ENCODE measurements around the gene CXCL8. TPM values are rescaled to one million over a fixed set of nuclear protein-coding genes. Genes with fewer than 3 reads are reported as not detected.

The CXCL8 gene
- polyA plus RNA-seq, 10 donors, result 2.1 to 11.9 (median 4.3) TPM

- DNase-seq, result no peak
These were observed 24.7 kb upstream of the CXCL8 start for GRCh38 chr4:73715659-73716058.

DNA sequence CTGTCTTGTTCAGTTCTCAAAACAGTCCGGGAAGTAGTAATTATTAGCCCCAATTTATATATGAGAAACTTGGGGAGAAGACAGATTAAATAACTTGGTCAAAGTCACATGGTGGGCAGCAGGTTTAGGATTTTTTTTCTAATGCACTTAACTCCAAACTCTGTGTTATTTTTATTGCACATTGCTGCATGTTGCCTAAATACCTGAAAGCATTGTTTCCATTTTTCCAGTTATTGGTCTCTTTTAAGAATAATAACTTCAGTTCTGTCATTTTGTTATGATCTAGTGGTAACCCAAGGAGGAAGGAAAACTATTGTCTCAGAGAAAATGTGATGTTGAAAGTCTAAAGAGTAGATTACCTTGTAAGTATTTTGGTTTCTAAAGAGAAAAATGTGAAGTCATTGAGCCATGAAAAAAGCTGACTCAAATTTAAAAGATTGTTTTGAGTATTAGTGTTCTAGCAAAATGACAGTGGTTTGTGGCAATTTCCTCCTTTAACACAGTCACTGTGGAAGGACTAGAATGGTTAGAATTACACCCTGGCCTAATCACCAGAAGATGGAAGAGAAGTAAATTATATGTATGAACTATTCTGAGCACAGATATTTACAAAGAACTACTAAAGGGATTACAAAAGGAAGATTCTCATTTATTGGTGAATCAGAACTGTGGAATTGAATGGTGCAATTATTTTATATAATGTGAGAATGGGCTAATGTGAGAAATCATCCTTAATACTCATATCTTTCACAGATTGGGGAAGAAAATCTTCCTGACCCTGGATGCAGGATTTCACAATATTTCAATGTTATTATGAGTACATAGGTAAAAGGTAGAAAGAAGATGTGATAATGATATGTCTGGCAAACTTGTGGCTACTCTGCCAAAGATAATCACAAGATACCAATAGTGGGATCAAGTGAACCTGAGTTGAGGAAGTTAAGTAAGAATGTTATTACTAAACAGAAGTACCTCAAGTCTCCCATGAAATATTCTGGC is 21.7 kb upstream of the CXCL8 start:
- DNase-seq, result peak in 1 of 3 donors; percentile 49

DNA sequence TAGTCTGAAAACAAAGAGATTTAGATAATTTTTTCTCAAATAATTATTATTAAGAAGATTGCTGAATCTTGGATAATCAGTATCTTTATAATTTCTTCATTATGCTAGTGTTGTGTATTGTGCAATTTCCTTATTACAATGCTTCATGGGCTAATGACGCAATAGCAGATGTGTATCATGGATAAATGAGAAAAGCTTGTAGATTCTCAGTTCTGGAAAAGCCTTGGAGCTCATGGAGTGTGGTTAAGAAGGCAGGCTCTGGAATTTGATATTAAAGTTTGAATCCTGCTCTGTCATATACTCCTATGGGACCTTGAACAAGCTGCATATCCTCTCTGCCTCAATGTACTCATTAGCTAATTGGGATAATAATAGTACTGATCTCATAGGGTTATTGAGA is 18.9 kb upstream of the CXCL8 start:
- DNase-seq, result peak in 1 of 3 donors; percentile 63

DNA sequence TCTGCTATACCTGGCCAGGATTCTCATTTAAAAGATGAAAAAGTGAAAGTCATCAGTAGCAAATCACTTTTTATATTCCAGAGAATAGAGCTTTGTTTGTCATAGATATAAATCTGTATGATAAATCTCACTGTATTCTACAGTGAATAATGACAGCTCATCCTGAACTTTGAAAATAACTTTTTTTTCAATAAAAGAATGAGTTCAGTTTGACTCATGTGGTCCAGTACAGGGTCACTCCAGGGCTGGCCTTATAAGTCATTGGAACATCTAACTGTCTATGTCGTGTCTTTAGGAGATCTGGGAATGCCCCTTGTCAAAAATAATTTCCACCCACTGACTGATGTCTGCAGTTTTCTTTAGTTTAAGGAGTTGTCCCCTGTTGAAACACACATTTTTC is 18.5 kb upstream of the CXCL8 start:
- DNase-seq, result no peak

- no peak for DNase-seq
These were observed 17.3 kb upstream of the CXCL8 start for GRCh38 chr4:73723023-73723422.

GRCh38 chr4:73723928-73724327 is 16.4 kb upstream of the CXCL8 start:
- DNase-seq, result no peak

DNA sequence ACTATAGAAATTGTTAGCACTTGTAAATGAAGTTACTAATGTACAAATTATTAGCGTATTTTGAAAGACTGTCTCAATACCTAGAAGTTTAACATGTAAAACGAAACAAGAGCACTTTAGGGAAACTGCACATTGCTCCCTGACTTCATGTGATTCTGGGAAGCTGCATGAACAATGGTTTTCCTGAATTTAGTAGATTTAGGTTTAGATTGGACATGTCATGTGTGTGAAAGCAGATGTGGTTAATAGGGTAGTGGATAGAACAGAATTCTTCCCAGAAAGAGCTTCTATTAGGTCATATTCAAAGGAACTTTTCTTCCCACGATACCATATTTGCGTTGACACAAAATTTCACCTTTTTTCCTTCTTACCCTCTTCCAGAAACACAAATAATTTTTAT is 14.9 kb upstream of the CXCL8 start:
- DNase-seq, result no peak

- peak in 1 of 3 donors; percentile 86 for DNase-seq
These were observed 14.4 kb upstream of the CXCL8 start for GRCh38 chr4:73725985-73726384.

DNA sequence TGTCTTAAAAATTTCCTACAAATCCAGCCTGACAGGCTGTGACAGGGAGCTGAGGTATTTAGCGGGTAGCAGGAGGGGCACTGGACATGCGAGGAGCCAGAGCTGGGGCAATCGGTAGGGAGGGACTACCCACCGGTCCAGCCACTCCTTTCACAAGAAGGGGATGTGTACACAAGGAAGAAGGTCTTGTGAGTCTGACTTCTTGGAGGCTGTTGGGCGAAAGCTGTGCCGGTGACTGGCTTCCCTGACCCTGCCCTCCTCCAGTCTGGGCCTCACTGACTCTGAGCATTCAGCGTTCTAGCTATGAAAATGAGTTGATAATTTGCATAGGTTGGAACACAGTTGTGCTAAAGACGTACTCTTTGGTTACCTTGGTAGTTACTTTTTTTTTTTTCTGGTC is 12.7 kb upstream of the CXCL8 start:
- DNase-seq, result no peak

GRCh38 chr4:73728091-73728741 is 12.2 kb upstream of the CXCL8 start:
- no peak for DNase-seq

DNA sequence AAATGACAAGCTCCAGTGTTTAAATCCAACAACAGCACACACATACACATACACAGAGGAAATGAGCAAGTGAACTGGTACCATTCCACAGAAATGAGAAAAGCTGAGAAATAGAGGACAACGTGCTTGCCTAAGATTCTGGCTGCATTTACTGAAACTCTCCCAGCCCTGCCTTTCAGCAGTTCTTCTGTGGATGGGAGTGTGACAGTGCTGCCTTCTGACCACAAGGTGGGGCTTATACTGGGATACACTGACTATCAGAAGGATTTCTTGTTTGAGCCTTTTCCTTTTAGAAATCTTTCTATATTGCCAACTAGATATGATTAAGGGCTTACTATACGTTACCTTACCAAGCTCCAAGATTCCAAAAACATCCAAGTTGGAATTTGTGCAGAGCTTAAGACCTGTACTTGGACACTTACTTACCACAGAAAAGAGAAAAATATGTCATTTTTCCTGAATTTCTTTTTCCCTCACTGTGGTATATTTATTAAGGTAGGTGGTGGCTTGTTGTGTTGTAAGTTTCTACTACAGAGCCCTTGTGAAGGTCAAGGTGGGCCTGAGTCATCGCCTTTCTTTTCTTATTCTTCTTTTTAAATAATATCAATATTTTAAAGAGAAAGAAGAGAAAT is 10.7 kb upstream of the CXCL8 start:
- peak; percentile 68 to 82 (median 69) for DNase-seq

DNA sequence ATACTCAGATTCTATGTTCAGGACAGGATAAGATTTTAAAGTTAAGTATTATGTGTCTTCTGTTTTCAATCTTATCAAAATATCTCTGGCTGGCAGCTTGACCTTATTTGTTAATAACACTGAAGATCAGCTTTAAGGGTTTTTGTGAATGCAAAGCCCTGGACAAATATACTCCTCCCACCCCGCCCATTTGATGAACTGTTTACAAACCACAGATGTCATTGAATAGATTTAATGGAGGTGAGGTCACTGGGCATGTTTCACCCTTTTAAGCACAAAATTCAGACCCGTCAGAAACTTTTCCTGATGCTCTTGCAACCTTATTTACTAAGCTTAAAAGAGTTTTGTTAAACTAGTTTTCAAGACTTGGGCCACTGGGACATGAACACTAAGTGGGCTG is 10.1 kb upstream of the CXCL8 start:
- DNase-seq, result no peak

GRCh38 chr4:73730867-73731266 is 9.5 kb upstream of the CXCL8 start:
- DNase-seq, result no peak

GRCh38 chr4:73731968-73732610 is 8.3 kb upstream of the CXCL8 start:
- peak in 1 of 3 donors; percentile 34 for DNase-seq

- DNase-seq, result peak in 1 of 3 donors; percentile 32
These were observed 7.5 kb upstream of the CXCL8 start for GRCh38 chr4:73732759-73733431.

DNA sequence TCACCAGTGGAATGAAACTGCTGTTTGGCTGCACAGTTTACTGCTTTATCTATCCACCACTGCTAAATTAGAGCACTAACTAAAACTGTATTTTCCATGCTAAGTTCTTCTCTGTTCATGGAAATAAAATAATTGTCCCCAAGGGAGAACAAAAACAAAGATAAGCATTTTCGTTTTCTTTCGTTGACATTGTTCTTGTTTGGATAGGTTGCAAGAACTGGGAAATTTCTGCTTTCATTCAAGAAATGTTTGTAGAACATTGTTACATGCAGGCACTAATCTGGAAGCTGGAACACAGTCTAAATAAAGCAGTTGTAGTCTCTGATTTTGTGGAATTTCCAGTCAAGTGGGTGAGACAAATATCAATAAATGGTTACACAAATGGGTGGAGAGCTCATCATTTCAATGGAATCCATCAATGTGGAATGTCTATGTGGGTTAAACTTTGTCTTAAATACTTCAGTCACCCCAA is 5.8 kb upstream of the CXCL8 start:
- DNase-seq, result peak in 1 of 3 donors; percentile 28

DNA sequence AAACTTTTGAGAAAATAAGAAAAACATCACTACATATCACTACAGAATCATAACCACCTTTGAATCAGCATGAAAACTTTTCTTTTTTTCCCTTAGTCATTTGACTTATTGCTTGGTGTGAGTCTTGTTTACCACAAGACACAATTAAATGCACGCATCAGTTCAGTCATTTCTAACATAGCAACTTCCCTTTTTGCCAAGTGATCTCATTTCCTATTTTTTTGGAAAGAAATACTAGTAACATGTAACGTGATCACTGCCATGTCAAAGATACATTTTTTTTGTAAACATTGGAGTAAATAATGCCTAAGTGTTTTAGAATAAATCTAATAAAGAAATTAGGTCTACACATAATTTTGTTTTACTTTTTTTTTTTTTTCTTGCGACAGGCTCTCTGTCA is 5.1 kb upstream of the CXCL8 start:
- DNase-seq, result peak in 2 of 3 donors; percentile 45 to 54

DNA sequence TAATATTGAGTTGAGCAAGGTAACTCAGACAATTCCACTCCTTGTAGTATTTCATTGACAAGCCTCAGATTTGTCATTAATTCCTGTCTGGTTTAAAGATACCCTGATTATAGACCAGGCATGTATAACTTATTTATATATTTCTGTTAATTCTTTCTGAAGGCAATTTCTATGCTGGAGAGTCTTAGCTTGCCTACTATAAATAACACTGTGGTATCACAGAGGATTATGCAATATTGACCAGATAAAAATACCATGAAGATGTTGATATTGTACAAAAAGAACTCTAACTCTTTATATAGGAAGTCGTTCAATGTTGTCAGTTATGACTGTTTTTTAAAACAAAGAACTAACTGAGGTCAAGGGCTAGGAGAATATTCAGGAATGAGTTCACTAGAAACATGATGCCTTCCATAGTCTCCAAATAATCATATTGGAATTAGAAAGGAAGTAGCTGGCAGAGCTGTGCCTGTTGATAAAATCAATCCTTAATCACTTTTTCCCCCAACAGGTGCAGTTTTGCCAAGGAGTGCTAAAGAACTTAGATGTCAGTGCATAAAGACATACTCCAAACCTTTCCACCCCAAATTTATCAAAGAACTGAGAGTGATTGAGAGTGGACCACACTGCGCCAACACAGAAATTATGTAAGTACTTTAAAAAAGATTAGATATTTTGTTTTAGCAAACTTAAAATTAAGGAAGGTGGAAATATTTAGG is 821 bp downstream of the CXCL8 start:
- DNase-seq, result no peak

GRCh38 chr4:73741750-73742489 is 1.6 kb downstream of the CXCL8 start:
- DNase-seq, result no peak
